NB4 (cell line): ENCODE data around the gene NDUFAF2.
"Not testable (repeated sequence)": the region's sequence is repeated elsewhere in the genome, so short reads cannot be mapped to it uniquely, and the experiment has no call there.

Experiments
- DNase-seq: peaks from one replicate; pipeline ENCODE4 v3.0.0; 2010; ENCODE audit warnings: low read depth
- H3K4me3 ChIP-seq: one replicate; pipeline ENCODE4 v1.5.1; 2011; ENCODE audit warnings: mild to moderate bottlenecking, low read depth, low read length, moderate library complexity
- MYC ChIP-seq: IDR thresholded peaks from 2 replicates; pipeline ENCODE4 v1.6.1; 2011; ENCODE audit warnings: low read depth, low read length
- POLR2A ChIP-seq: IDR thresholded peaks from 2 replicates; pipeline ENCODE4 v1.6.1; 2011; ENCODE audit warnings: mild to moderate bottlenecking; ENCODE audit not compliant: insufficient read length; ENCODE audit errors: extremely low read depth
- TF ChIP-seq, protein P1 (sequence below): IDR thresholded peaks from 2 replicates; pipeline ENCODE4 v1.6.1; 2011; ENCODE audit warnings: low read depth, low read length
- TF ChIP-seq, protein P2 (sequence below): IDR thresholded peaks from one replicate; pipeline ENCODE4 v1.5.1; 2012; ENCODE audit warnings: low read depth, low read length

The NDUFAF2 gene

DNA sequence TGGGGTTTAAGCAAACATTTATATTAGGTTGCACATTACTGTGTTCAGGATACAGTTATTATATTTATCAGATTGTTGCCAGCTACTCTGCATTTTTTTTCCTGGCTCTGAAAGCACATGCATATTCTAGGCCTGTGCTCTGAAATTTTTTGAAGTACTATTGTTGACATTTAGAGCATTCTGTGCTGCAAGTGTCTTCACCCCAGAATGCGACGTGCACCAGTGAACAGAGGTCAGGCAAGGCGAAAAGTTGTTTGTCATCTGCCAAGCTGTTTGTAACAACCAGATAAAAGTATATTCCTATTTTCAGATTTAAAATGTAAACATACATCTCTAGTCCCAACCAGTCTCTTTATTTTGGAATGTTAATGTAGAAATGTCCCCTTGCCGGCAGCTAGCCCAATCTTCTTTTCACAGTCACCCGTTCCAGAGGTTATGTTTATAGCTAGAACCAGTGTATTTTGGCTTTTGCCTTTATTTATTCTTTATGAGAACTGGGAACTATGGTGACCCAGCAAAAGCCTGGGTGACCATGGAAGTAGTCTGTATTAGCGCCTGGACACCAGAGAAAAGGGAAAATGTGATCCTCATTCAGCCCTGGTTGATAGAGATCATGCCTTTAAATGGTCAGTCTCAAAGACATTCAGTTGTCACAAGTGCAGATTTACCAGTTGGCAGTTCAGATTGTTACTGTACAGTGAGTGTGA lies 84.6 kb downstream of the NDUFAF2 start:
- no peak for DNase-seq
- no peak overlapping the region for H3K4me3 ChIP-seq
- TF ChIP-seq POLR2A (no peak), MYC (no peak)
- TF ChIP-seq, protein P1, sequence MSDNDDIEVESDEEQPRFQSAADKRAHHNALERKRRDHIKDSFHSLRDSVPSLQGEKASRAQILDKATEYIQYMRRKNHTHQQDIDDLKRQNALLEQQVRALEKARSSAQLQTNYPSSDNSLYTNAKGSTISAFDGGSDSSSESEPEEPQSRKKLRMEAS = no peak
- TF ChIP-seq, protein P2, sequence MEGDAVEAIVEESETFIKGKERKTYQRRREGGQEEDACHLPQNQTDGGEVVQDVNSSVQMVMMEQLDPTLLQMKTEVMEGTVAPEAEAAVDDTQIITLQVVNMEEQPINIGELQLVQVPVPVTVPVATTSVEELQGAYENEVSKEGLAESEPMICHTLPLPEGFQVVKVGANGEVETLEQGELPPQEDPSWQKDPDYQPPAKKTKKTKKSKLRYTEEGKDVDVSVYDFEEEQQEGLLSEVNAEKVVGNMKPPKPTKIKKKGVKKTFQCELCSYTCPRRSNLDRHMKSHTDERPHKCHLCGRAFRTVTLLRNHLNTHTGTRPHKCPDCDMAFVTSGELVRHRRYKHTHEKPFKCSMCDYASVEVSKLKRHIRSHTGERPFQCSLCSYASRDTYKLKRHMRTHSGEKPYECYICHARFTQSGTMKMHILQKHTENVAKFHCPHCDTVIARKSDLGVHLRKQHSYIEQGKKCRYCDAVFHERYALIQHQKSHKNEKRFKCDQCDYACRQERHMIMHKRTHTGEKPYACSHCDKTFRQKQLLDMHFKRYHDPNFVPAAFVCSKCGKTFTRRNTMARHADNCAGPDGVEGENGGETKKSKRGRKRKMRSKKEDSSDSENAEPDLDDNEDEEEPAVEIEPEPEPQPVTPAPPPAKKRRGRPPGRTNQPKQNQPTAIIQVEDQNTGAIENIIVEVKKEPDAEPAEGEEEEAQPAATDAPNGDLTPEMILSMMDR = no peak

DNA sequence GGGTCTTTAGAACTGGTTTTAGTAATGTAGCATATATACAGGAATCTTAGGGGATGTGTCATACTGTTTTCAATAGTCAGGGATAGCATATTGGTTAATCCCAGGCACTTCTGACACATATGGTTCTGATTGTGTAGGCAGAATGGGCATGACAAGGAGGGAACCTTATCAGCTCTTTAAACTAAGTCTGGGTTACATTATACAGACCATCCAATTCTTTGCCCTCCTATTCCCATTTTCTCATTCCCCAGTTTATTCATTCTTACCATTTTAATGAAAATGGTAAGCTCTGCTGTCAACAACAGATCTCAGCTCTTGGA lies 85.1 kb downstream of the NDUFAF2 start:
- no peak overlapping the region for H3K4me3 ChIP-seq
- DNase-seq = no peak
- TF ChIP-seq, protein P1 = no peak
- TF ChIP-seq, protein P2 = no peak
- TF ChIP-seq MYC (no peak), POLR2A (no peak)

DNA sequence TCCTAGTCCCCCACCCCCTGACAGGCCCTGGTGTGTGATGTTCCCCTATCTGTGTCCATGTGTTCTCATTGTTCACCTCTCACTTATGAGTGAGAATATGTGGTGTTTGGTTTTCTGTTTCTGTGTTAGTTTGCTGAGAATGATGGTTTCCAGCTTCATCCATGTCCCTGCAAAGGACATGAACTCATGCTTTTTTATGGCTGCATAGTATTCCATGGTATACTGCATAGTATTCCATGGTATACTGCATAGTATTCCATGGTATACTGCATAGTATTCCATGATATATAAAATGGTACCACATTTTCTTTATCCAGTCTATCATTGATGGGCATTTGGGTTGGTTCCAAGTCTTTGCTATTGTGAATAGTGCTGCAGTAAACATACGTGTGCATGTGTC lies 86.3 kb downstream of the NDUFAF2 start:
- H3K4me3 ChIP-seq = not testable (repeated sequence)

DNA sequence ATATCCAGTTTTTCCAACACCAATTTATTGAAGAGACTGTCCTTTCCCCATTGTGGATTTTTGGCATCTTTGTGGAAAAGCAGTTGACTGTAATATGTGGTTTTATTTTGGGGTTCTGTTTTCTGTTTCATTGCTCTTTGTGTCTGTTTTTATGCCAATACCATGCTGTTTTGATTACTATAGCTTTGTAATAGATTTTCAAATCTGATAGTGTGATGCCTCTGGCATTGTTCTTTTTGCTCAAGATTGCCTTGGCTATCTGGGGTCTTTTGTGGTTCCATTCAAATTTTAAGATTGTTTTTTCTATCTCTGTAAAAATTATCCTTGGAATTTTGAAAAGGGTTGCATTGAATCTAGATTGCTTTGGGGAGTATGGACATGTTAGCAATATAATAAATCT lies 99.5 kb downstream of the NDUFAF2 start:
- no peak for DNase-seq
- TF ChIP-seq POLR2A (no peak), MYC (no peak)
- TF ChIP-seq, protein P1 = no peak
- TF ChIP-seq, protein P2 = no peak

More for the DNA sequence above, 86.3 kb downstream of the NDUFAF2 start:
- not testable (repeated sequence) for DNase-seq

DNA sequence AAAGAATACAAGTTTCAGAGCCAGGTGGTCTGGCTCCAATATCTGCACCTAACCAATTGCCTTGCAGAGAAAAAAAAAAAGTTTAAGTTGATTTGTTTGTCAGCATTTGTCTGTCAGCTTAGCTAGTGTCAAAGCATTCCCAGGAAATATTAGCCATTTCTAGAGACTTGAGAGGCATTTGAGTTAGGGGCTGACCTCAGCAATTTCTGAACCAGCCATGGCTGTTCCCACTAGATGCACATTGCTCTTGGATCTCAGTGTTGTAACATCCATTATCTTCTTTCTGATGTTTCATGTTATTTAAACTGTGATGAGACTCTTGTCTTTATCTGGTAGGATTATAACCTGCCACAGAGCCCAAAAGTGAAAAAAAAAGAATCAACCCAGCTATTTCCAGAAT lies 102.3 kb downstream of the NDUFAF2 start:
- no peak for DNase-seq
- TF ChIP-seq, protein P2 = no peak
- TF ChIP-seq, protein P1 = no peak
- TF ChIP-seq MYC (no peak), POLR2A (no peak)
- no peak overlapping the region for H3K4me3 ChIP-seq

More for the DNA sequence above, 99.5 kb downstream of the NDUFAF2 start:
- H3K4me3 ChIP-seq = no peak overlapping the region

DNA sequence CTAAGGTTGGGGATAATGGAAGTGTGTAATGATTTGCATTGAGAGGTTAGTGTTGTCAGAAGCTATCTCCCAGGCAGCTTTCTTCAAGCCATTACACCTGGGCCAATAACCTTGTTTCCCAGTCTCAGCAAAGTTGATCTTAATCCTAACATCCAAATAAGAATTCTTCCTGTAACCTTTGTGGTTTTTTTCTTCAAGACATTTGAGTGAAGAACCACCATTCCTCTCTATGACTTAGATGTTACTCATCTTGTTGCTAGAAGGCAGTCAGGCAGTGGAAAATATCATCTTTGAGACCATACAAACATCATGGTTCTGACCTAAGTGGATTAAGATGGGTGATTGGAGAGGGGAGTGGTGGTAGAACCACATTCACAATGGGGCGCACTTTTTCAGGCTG lies 103.5 kb downstream of the NDUFAF2 start:
- DNase-seq = no peak
- H3K4me3 ChIP-seq = no peak overlapping the region
- TF ChIP-seq POLR2A = no peak
- no peak for TF ChIP-seq MYC
- TF ChIP-seq, protein P1 = no peak
- TF ChIP-seq, protein P2 = no peak
